DND-41 (cell line): ENCODE measurements around the gene TRIP12.

Experiments used
- CTCF ChIP-seq: IDR thresholded peaks from 2 replicates; pipeline ENCODE4 v1.5.1; 2012; ENCODE audit warnings: borderline replicate concordance, low read length, moderate library complexity, mild to moderate bottlenecking; ENCODE audit not compliant: poor library complexity, severe bottlenecking; ENCODE audit errors: extremely low read depth
- EZH2 ChIP-seq: IDR thresholded peaks from 3 replicates; pipeline ENCODE4 v1.6.1; 2012; ENCODE audit warnings: borderline replicate concordance, low read depth, mild to moderate bottlenecking, moderate library complexity, low read length, inconsistent platforms; ENCODE audit not compliant: severe bottlenecking

GRCh38 chr2:229780856-229781773 lies 140.7 kb downstream of the TRIP12 start:
- peak; percentile 91 for TF ChIP-seq CTCF
- no peak for TF ChIP-seq EZH2
